ENCODE data around the gene POLR2J2. TPM values are rescaled to one million over a fixed set of nuclear protein-coding genes. Genes with fewer than 3 reads are reported as not detected.
"Not testable (repeated sequence)": the region's sequence is repeated elsewhere in the genome, so short reads cannot be mapped to it uniquely, and the experiment has no call there.

The POLR2J2 gene
- total and polyA plus RNA-seq, 3 donors from 2014 or later = 1.4 to 10.2 (median 7.6) TPM

DNA sequence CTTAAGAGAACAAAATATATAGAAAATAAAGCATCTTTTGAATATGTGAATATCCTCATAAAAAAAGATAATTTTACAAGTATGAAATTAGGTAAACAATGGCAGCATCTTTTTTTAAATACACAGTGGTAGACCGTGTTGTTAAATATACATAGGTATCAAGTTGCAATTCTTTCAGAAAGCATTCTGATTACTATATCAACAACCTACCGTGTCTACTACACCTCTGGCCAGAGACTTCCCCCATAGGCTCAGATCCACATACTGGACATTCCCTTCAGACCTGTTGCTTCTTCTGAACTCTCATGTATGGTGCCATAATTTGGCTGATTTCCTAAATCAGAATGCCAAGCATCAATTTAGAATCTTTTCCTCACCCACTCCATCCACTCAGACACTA, 22.5 kb upstream of the POLR2J2 start:
- 82 to 83% methylated on average over 2 of the region's 2 CpGs for WGBS, 2 donors
- H3K27ac ChIP-seq; H3K36me3 ChIP-seq (ENCODE audit: low read depth, missing control alignments); DNase-seq; H3K4me1 ChIP-seq; intact Hi-C loops (cut with DNase I; ENCODE audit: low total_unique reads); H3K4me3 ChIP-seq; H3K9me3 ChIP-seq; H3K27me3 ChIP-seq: not testable (repeated sequence)

DNA sequence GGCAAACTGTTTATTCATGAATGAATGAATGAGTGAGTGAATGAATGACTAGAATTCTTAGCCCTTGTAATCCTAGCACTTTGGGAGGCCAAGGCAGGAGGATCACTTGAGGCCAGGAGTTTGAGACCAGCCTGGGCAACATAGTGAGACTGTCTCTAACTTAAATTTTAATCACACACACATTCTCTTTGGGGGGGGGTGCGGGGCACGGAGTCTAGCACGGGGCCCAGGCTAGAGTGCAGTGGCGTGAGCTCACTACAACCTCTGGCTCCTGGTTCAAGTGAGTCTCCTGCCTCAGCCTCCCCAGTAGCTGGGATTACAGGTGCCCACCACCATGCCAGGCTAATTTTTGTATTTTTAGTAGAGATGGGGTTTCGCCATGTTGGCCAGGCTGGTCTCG, 19.1 kb upstream of the POLR2J2 start:
- H3K4me3 ChIP-seq; DNase-seq; H3K4me1 ChIP-seq; H3K9me3 ChIP-seq; H3K27me3 ChIP-seq; H3K36me3 ChIP-seq (ENCODE audit: low read depth, missing control alignments); intact Hi-C loops (cut with DNase I; ENCODE audit: low total_unique reads); H3K27ac ChIP-seq: not testable (repeated sequence)
- WGBS, 2 donors = 69% methylated on average over 4 of the region's 6 CpGs; no CpG with 5 or more reads in 1 of the 2 donors

DNA sequence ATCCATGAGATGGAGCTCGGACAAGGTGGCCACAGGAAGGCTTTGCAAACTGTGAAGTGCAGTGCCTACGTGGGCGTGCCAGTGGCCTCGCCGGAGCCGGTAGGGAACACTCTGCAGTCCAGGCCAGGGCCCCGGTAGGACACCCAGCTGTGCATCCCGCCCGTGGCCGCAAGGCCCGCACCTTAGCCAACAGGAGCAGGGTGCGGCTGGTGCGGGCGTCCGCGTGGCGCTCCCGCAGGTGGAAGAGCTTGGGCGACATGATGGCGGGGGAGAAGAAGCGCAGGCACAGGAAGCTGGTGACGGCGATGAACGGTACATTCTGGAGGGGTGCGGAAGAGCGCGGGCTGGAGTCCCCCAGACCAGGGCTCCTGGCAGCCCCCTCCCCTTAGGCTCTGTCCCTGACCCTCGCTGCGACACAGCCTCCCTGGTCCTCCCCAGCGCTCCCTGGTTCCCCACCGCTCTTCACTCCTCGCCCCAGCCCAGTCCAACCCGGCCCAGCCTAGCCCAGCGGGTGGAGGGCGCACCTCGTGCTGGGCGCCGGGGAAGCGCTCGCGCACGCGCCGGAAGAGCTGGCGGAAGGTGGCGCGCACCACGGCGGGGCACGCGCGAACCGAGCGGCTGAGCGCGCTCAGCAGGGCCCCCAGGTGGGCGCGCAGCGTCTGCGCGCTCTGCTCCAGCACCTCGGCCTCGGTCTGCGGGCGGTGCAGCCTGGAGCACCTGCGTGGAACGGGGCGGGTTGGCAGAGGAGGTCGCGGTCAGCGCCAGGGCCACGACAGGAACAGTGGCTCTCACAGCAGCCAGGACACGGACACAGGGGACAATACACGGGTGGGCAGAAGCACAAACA, 18.2 kb upstream of the POLR2J2 start:
- not testable (repeated sequence) for H3K4me3 ChIP-seq

DNA sequence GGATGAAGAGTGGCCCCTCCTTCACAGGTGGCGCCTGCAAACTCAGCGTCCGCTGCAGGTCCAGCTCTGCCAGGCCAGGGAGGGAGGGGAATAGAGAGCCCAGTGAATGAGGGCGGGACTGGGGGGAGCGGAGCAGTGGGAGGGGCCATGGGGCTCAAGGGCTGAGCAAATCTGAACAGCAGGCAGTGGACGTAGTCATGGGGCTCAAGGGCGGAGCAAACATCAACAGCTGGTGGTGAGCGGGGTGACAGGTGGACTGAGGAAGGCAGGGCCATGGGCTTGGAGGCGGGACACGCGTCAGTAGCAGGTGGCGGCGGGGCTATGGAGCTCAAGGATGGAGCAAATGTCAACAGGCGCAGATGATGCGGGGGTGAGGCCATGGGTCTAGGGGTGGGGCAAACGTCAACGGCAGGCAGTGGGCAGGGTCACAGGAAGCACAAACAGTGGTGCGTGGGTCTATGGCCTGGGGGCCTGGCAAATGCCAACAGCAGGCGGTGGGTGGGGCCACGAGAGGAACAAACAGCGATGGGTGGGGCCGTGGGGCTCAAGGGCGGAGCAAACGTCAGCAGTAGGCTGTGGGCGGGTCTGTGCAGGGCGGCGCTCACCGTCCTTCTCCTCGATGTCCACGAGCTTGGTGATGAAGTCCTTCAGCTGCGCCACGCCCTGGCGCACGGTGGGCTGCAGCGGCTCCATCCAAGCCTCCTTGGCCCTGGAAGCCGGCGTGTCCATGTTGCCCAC, 17.0 kb upstream of the POLR2J2 start:
- intact Hi-C loops (cut with DNase I; ENCODE audit: low total_unique reads); H3K27me3 ChIP-seq; H3K36me3 ChIP-seq (ENCODE audit: low read depth, missing control alignments); H3K4me1 ChIP-seq; DNase-seq; H3K27ac ChIP-seq; H3K4me3 ChIP-seq; H3K9me3 ChIP-seq: not testable (repeated sequence)
- no CpG with 5 or more reads among the region's 37 CpGs for WGBS, 2 donors

More for the DNA sequence above, 18.2 kb upstream of the POLR2J2 start:
- H3K9me3 ChIP-seq; H3K27me3 ChIP-seq; H3K36me3 ChIP-seq (ENCODE audit: low read depth, missing control alignments); intact Hi-C loops (cut with DNase I; ENCODE audit: low total_unique reads); DNase-seq; H3K27ac ChIP-seq; H3K4me1 ChIP-seq: not testable (repeated sequence)
- WGBS, 2 donors = 42% methylated on average over 7 of the region's 74 CpGs; no CpG with 5 or more reads in 1 of the 2 donors

DNA sequence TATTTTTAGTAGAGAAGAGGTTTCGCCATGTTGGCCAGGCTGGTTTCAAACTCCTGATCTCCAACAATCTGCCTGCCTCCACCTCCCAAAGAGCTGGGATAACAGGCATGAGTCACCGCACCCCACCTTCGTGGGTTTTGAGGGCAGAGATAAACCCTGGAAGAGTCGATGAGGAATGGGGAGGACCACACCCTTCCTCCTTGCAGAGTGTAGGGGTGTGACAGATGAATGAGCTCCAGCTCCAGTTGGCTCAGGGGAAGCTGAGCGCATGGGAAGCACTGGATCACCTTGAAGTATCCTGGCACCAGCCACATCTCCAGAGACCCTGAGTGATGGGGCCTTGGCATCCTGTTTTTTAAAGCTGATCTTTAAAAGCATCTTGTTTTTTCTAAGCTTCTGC, 11.1 kb upstream of the POLR2J2 start:
- DNase-seq; intact Hi-C loops (cut with DNase I; ENCODE audit: low total_unique reads): not testable (repeated sequence)
- WGBS, 2 donors = no CpG with 5 or more reads among the region's 5 CpGs

DNA sequence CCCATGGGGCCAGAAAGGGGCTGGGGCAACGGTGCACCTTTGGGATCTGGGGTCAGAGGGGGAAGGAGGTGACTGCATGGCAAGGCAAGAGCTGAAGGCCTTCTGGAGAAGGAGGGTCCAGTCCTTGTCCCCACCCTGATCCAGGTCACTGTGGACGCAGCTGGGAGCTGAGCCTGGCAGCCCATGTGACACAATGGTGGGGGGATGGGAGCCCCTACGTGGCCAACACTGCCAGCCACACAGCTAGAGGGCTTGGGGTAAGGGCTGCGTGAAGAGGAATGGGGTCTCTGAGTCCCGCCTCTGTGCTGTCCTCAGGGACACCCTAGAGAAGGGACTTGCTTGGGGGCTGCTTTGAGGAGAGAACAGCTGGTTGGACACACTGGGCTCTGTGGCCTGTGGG, 9.3 kb upstream of the POLR2J2 start:
- H3K4me1 ChIP-seq; H3K9me3 ChIP-seq; H3K4me3 ChIP-seq; H3K27me3 ChIP-seq; H3K27ac ChIP-seq; DNase-seq; H3K36me3 ChIP-seq (ENCODE audit: low read depth, missing control alignments); intact Hi-C loops (cut with DNase I; ENCODE audit: low total_unique reads): not testable (repeated sequence)
- WGBS, 2 donors = no CpG with 5 or more reads among the region's 5 CpGs

More for the DNA sequence above, 11.1 kb upstream of the POLR2J2 start:
- not testable (repeated sequence) for H3K4me1 ChIP-seq; H3K36me3 ChIP-seq (ENCODE audit: low read depth, missing control alignments); H3K27ac ChIP-seq; H3K9me3 ChIP-seq; H3K4me3 ChIP-seq; H3K27me3 ChIP-seq

DNA sequence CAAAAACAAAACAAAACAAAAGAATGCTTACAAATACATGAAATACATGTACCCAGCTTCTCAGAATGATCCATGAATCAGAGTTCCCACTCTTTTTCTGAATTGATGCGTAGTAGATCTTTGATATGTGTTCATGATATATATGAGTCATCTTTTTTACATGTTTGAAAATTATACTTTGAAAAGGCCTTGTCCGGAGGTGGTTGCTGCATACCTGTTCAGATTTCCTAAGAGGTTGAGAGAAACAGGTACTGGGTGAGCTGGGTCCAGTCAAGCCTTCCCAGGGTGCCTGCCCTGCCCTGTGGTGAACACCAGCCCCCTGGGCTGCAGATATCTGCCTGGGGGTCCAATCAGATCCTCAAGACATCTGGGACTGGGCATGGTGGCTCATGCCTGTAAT, 4.1 kb upstream of the POLR2J2 start:
- WGBS, 2 donors = 100% methylated on average over 1 of the region's 2 CpGs; no CpG with 5 or more reads in 1 of the 2 donors
- DNase-seq; intact Hi-C loops (cut with DNase I; ENCODE audit: low total_unique reads); H3K36me3 ChIP-seq (ENCODE audit: low read depth, missing control alignments); H3K9me3 ChIP-seq; H3K27ac ChIP-seq; H3K4me3 ChIP-seq; H3K27me3 ChIP-seq; H3K4me1 ChIP-seq: not testable (repeated sequence)

DNA sequence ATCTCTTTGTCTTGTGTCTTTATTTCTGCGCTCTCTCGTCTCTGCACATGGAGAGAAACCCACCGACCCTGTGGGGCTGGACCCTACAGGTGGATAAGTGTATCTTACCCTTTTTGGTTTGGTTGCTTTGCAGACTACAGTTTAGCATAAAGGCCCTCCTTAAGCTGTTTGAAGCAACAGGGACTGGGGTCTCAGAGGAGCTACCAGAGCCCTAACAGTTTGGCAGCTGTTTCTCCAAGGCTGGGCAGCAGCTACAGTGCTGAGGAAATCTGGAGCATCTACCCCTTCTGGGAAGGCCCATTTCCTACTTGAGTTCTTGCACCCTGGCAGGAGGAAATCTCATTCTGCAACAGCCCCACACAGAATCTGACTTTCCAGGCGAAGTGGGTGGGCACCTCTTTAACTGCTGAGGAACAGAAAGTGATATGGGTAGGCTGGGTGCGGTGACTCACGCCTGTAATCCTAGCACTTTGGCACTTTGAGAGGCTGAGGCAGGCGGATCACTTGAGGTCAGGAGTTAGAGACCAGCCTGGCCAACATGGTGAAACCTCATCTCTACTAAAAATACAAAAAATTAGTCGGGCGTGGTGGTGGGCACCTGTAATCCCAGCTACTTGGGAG, 2.1 kb upstream of the POLR2J2 start:
- no CpG with 5 or more reads among the region's 9 CpGs for WGBS, 2 donors
- H3K9me3 ChIP-seq; H3K27me3 ChIP-seq; H3K27ac ChIP-seq; H3K4me1 ChIP-seq; H3K4me3 ChIP-seq; H3K36me3 ChIP-seq (ENCODE audit: low read depth, missing control alignments); DNase-seq; intact Hi-C loops (cut with DNase I; ENCODE audit: low total_unique reads): not testable (repeated sequence)

DNA sequence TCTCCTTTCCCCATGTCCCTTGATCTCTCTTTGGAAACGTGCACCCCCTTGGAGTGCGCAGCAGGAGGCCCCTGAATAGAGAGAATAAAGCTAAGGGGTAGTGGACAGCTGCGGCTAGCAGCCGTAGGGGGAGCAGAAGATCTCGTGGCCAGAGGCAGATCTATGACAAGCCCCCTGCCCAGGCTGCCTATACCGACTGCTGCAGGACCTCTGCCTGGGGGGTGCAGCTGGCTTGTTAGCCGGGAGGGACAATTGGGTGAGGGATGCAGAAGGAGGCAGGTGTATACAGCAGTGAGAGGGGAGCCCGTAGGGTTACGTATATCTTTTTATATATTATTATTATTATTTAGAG, 469 bp upstream of the POLR2J2 start:
- H3K27ac ChIP-seq; intact Hi-C loops (cut with DNase I; ENCODE audit: low total_unique reads); H3K27me3 ChIP-seq; H3K9me3 ChIP-seq; DNase-seq; H3K4me3 ChIP-seq; H3K4me1 ChIP-seq; H3K36me3 ChIP-seq (ENCODE audit: low read depth, missing control alignments): not testable (repeated sequence)
- WGBS, 2 donors = no CpG with 5 or more reads among the region's 9 CpGs

DNA sequence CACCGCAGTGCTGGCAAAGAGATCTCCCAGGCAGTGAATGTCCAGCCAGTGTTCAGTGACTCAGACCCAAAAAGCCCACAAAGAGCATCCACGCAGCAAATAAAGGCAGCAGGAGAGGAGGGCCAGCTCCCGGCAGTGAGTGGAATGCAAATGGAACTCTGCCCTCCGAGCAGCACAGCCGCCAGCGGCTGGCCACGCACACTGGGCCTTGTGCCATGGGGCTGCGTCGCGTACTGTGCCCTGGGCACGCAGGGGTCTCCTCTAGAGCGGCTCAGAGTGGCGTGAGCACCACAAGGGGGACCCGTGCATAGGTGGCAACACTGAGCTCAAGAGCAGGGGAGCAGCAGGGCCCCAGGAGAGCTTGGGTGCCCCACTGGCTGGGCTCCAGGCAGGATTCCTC, 3.9 kb downstream of the POLR2J2 start:
- H3K4me3 ChIP-seq; H3K36me3 ChIP-seq (ENCODE audit: low read depth, missing control alignments); H3K4me1 ChIP-seq; H3K9me3 ChIP-seq; DNase-seq; H3K27ac ChIP-seq; H3K27me3 ChIP-seq; intact Hi-C loops (cut with DNase I; ENCODE audit: low total_unique reads): not testable (repeated sequence)
- no CpG with 5 or more reads among the region's 14 CpGs for WGBS, 2 donors

DNA sequence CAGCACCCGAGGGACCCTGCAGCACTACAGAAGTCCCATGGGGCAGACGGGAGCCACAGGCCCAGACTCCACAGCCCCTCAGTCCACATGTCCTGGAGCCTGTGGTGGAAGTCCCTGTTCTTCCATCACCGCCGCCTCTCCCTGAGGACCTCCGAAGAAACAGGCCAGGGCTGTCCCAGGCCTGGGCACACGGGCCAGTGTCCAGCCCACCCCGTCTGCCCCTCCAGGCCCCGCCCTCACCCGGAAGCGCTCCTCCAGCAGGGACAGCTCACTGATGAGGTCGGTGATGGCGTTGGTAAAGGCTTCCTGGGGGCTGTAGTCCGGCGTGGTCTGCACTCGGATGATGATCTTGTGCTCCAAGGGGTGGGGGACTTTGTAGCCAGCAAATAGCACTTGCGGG, 4.6 kb downstream of the POLR2J2 start:
- no CpG with 5 or more reads among the region's 16 CpGs for WGBS, 2 donors
- DNase-seq; H3K4me1 ChIP-seq; H3K27me3 ChIP-seq; intact Hi-C loops (cut with DNase I; ENCODE audit: low total_unique reads); H3K36me3 ChIP-seq (ENCODE audit: low read depth, missing control alignments); H3K27ac ChIP-seq; H3K4me3 ChIP-seq; H3K9me3 ChIP-seq: not testable (repeated sequence)

DNA sequence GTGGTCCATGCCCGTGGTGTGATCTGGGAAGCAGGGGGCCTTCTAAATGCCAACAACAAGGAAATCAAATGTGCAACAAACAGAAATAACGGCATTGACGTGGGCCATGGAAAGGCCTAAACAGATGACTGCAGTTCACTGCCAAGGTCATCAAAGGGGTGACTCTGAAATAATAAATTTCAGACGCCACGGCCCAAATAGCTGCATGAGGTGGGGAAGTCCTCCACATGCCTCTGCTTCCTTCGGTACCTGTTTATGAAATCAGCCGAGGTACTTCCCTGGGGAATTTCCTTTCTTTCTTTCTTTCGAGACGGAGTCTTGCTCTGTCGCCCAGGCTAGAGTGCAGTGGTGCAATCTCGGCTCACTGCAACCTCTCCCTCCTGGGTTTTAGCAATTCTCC, 6.7 kb downstream of the POLR2J2 start:
- H3K4me3 ChIP-seq; H3K4me1 ChIP-seq; H3K27ac ChIP-seq; H3K9me3 ChIP-seq; H3K36me3 ChIP-seq (ENCODE audit: low read depth, missing control alignments); DNase-seq; H3K27me3 ChIP-seq; intact Hi-C loops (cut with DNase I; ENCODE audit: low total_unique reads): not testable (repeated sequence)
- 86% methylated on average over 4 of the region's 11 CpGs; no CpG with 5 or more reads in 1 of the 2 donors for WGBS, 2 donors

All from testis (tissue), 3 donors.